Spleen (tissue), 11 donors: Measurements from ENCODE around the gene FERMT3. TPM values are rescaled to one million over a fixed set of nuclear protein-coding genes. Genes with fewer than 3 reads are reported as not detected.

Source experiments
- DNase-seq: peaks from one replicate; pipeline ENCODE4 v3.0.0-alpha.2; 2020
- H3K27ac ChIP-seq, 8 donors: fragments of 200-600 bp; sonication (generic) in 7 of 8; 1 replicate in 4 of 8; 2 replicates in 4 of 8; pipeline versions ENCODE4 v1.5.0 to v1.8.0; 2016 to 2021; ENCODE audit warnings: inconsistent platforms in 4 of 8, mild to moderate bottlenecking in 4 of 8, moderate library complexity in 1 of 8
- H3K27me3 ChIP-seq, 7 donors: fragments of 200-600 bp; sonication (generic) in 6 of 7; replicated peaks in 1 of 7; 1 replicate in 4 of 7; 2 replicates in 3 of 7; pipeline versions ENCODE4 v1.5.0 to v1.8.0; 2016 to 2021; ENCODE audit warnings: inconsistent platforms in 3 of 7, mild to moderate bottlenecking in 1 of 7
- H3K36me3 ChIP-seq, 6 donors: fragments of 200-600 bp; sonication (generic) in 5 of 6; 1 replicate in 4 of 6; 2 replicates in 2 of 6; pipeline versions ENCODE4 v1.5.0 to v1.8.0; 2016 to 2021; ENCODE audit warnings: inconsistent platforms in 2 of 6
- H3K4me1 ChIP-seq, 6 donors: fragments of 200-600 bp; sonication (generic) in 5 of 6; 1 replicate in 3 of 6; 2 replicates in 3 of 6; pipeline versions ENCODE4 v1.5.0 to v1.8.0; 2016 to 2021; ENCODE audit warnings: inconsistent platforms in 3 of 6
- H3K4me3 ChIP-seq, 8 donors: fragments of 200-600 bp; sonication (generic) in 7 of 8; 1 replicate in 4 of 8; 2 replicates in 4 of 8; pipeline versions ENCODE4 v1.5.0 to v1.8.0; 2016 to 2021; ENCODE audit warnings: inconsistent platforms in 4 of 8, mild to moderate bottlenecking in 4 of 8, moderate library complexity in 2 of 8
- H3K9me3 ChIP-seq, 8 donors: fragments of 200-600 bp; sonication (generic) in 7 of 8; 1 replicate in 4 of 8; 2 replicates in 4 of 8; pipeline versions ENCODE4 v1.5.0 to v1.8.0; 2016 to 2021; ENCODE audit warnings: inconsistent platforms in 4 of 8
- CTCF ChIP-seq, 11 experiments: fragments of 200-600 bp in 7 of 11; fragments of 450-650 bp in 4 of 11; sonication (generic) in 4 of 11; IDR thresholded peaks in 8 of 11; conservative IDR thresholded peaks in 3 of 11; 1 replicate in 7 of 11; 2 replicates in 4 of 11; pipeline versions ENCODE4 v1.4.0 to v1.8.0; 2016 to 2021; ENCODE audit warnings: antibody characterized with exemption in 11 of 11, inconsistent platforms in 4 of 11, mild to moderate bottlenecking in 1 of 11
- POLR2A ChIP-seq, 3 donors: fragments of 450-650 bp; IDR thresholded peaks; one replicate each; pipeline ENCODE4 v1.5.1; 2017; ENCODE audit warnings: antibody characterized with exemption in 3 of 3, mild to moderate bottlenecking in 1 of 3
- POLR2AphosphoS5 ChIP-seq, 3 donors: sonication (generic); formaldehyde crosslinking; IDR thresholded peaks; one replicate each; pipeline ENCODE4 v1.5.1; 2017; ENCODE audit warnings: antibody characterized with exemption in 3 of 3
- WGBS, 5 donors: extraction: QIAGEN DNeasy Blood & Tissue Kit in 3 of 5; methylation state at CpG; one replicate each; pipeline versions ENCODE4 v1.1.5 to v1.1.7; 2013 to 2018; 5-methylcytosine and 5-hydroxymethylcytosine counted together
- intact Hi-C: fragments of 100-400 bp; cut with DNase I; formaldehyde crosslinking; loops from one replicate; pipeline ENCODE4 v1.15.0; 2023; ENCODE audit warnings: low total_unique reads
- polyA plus RNA-seq, 3 donors: library from polyadenylated mRNA; stranded (reverse); fragments of 200-250 nt; gene quantifications; one replicate each; pipeline ENCODE4 v1.2.1, GENCODE V29; 2013
- total RNA-seq, 7 donors: library from RNA; depleted of rRNA in 3 of 7; stranded (reverse); fragments of >200 nt in 3 of 7; fragmentation: NEBNext Ultra II Directional in 4 of 7; extraction: Animal tissue kit (Norgen Biotek cat#: 25700) in 4 of 7; gene quantifications; one replicate each; pipeline versions ENCODE4 v1.1.0 to v1.2.1, GENCODE V29; 2016 to 2021
- donor health status: healthy with polysubstance abuse.
- donor health status: DM: no; HTN: no; CAD: no; lungs with moderate emphysema.
- donor health status: DM: no; HTN: no; CAD: no.
- donor health status: Bipolar disorder and iron deficiency.
- donor health status: healthy.
- donor health status: DM: no; HTN: no; CAD: no.
- donor health status: DM: yes; HTN: yes; CAD: no.

Gene FERMT3
- total and polyA plus RNA-seq, 10 donors, result 120 to 248 (median 174) TPM

GRCh38 chr11:64230985-64231365, 24.5 kb downstream of the FERMT3 start:
- WGBS, 5 donors, result 2 to 6% (median 3%) methylated on average over 7 to 8 of the region's 8 CpGs
- peaks cover 53 to 93% (median 80%) of the 10 kb centered on the region in 6 donors for H3K4me1 ChIP-seq
- intact Hi-C loops, result no loop called here
- H3K9me3 ChIP-seq, result no peaks in the 10 kb centered on the region
- TF ChIP-seq CTCF (IDR thresholded peaks at IDR 0.05 in 8 of 11, conservative IDR thresholded peaks at IDR 0.05 in 3 of 11) (no peak), POLR2A (IDR thresholded peaks at IDR 0.05) (no peak), POLR2AphosphoS5 (IDR thresholded peaks at IDR 0.05) (no peak)
- peak overlapping the region; percentile 78 to 98 (median 96) for H3K27ac ChIP-seq
- H3K27me3 ChIP-seq, result no peaks in the 10 kb centered on the region
- H3K4me3 ChIP-seq, result peak overlapping the region; percentile 45 to 87 (median 67)
- no peak for DNase-seq
- H3K36me3 ChIP-seq, result peaks cover 0 to 9% (median 0%) of the 10 kb centered on the region in 6 donors

- no peak for DNase-seq
- 79 to 92% (median 87%) methylated on average over 6 to 7 of the region's 7 CpGs for WGBS, 5 donors
- Histone ChIP-seq H3K27me3 (no peaks in the 10 kb centered on the region), H3K27ac (peak overlapping the region in 6 of 8 donors; percentile 15 to 98 (median 95)), H3K4me1 (peaks cover 53 to 94% (median 82%) of the 10 kb centered on the region in 6 donors), H3K36me3 (peaks cover 0 to 14% (median 0%) of the 10 kb centered on the region in 6 donors), H3K4me3 (peak overlapping the region in 3 of 8 donors; percentile 65 to 87 (median 75)), H3K9me3 (no peaks in the 10 kb centered on the region)
- intact Hi-C loops, result no loop called here
- no peak for TF ChIP-seq POLR2AphosphoS5 (IDR thresholded peaks at IDR 0.05)
- TF ChIP-seq CTCF (IDR thresholded peaks at IDR 0.05 in 8 of 11, conservative IDR thresholded peaks at IDR 0.05 in 3 of 11), result no peak
- TF ChIP-seq POLR2A (IDR thresholded peaks at IDR 0.05), result no peak
Observed at GRCh38 chr11:64231546-64231945, 25.0 kb downstream of the FERMT3 start.

GRCh38 chr11:64232182-64232966, 25.9 kb downstream of the FERMT3 start:
- Histone ChIP-seq H3K27me3 (no peaks in the 10 kb centered on the region), H3K27ac (peak overlapping the region in 3 of 8 donors; percentile 38 to 97 (median 97)), H3K4me3 (no peak overlapping the region), H3K4me1 (peaks cover 46 to 91% (median 76%) of the 10 kb centered on the region in 6 donors), H3K36me3 (peaks cover 0 to 18% (median 2%) of the 10 kb centered on the region in 6 donors), H3K9me3 (no peaks in the 10 kb centered on the region)
- 87 to 94% (median 92%) methylated on average over 8 to 15 of the region's 15 CpGs for WGBS, 5 donors
- intact Hi-C loops, result no loop called here
- no peak for TF ChIP-seq POLR2AphosphoS5 (IDR thresholded peaks at IDR 0.05)
- TF ChIP-seq CTCF (IDR thresholded peaks at IDR 0.05 in 8 of 11, conservative IDR thresholded peaks at IDR 0.05 in 3 of 11), result no peak
- TF ChIP-seq POLR2A (IDR thresholded peaks at IDR 0.05), result no peak
- DNase-seq, result peak; percentile 74

GRCh38 chr11:64232967-64233315, 26.4 kb downstream of the FERMT3 start:
- intact Hi-C loops, result no loop called here
- Histone ChIP-seq H3K4me3 (no peak overlapping the region), H3K27me3 (no peaks in the 10 kb centered on the region), H3K36me3 (peaks cover 0 to 23% (median 7%) of the 10 kb centered on the region in 6 donors), H3K27ac (peak overlapping the region in 1 of 8 donors; percentile 97), H3K4me1 (peaks cover 40 to 91% (median 74%) of the 10 kb centered on the region in 6 donors), H3K9me3 (no peaks in the 10 kb centered on the region)
- TF ChIP-seq POLR2A (IDR thresholded peaks at IDR 0.05) (no peak), POLR2AphosphoS5 (IDR thresholded peaks at IDR 0.05) (no peak), CTCF (IDR thresholded peaks at IDR 0.05 in 8 of 11, conservative IDR thresholded peaks at IDR 0.05 in 3 of 11) (no peak)
- no peak for DNase-seq
- 89 to 96% (median 93%) methylated on average over 8 of the region's 8 CpGs for WGBS, 5 donors
